GM18951 (cell line): ENCODE measurements around the gene LUC7L2.
"Not testable (repeated sequence)": the region's sequence is repeated elsewhere in the genome, so short reads cannot be mapped to it uniquely, and the experiment has no call there.

ENCODE experiments used
- POLR2A ChIP-seq: IDR thresholded peaks from 4 replicates; pipeline ENCODE4 v1.6.1; 2011; ENCODE audit warnings: mild to moderate bottlenecking; ENCODE audit not compliant: insufficient read length, insufficient read depth; ENCODE audit errors: extremely low read depth
- in situ Hi-C: fragments of 300-500 bp; cut with MboI; formaldehyde crosslinking; loops from one replicate; pipeline ENCODE4 v1.12.0; 2022; ENCODE audit warnings: low sequenced_read_pairs, mixed read lengths, inconsistent platforms; ENCODE audit not compliant: unreplicated experiment

The LUC7L2 gene

GRCh38 chr7:139426258-139427028 is 66.7 kb downstream of the LUC7L2 start:
- in situ Hi-C loops: no loop called here

GRCh38 chr7:139427029-139427420 is 67.3 kb downstream of the LUC7L2 start:
- in situ Hi-C loops: no loop called here
- TF ChIP-seq POLR2A: no peak

More at GRCh38 chr7:139426258-139427028, 66.7 kb downstream of the LUC7L2 start:
- TF ChIP-seq POLR2A: no peak

GRCh38 chr7:139427788-139428187 is 68.1 kb downstream of the LUC7L2 start:
- no peak for TF ChIP-seq POLR2A
- in situ Hi-C loops: no loop called here

GRCh38 chr7:139429735-139430134 is 70.0 kb downstream of the LUC7L2 start:
- in situ Hi-C loops: not testable (repeated sequence)

GRCh38 chr7:139430443-139430842 is 70.7 kb downstream of the LUC7L2 start:
- TF ChIP-seq POLR2A: no peak
- in situ Hi-C loops: no loop called here

GRCh38 chr7:139431010-139431409 is 71.3 kb downstream of the LUC7L2 start:
- in situ Hi-C loops: no loop called here
- no peak for TF ChIP-seq POLR2A

- no peak for TF ChIP-seq POLR2A
- in situ Hi-C loops: no loop called here
Observed at GRCh38 chr7:139431459-139431858, 71.8 kb downstream of the LUC7L2 start.

GRCh38 chr7:139436806-139437205 is 77.1 kb downstream of the LUC7L2 start:
- TF ChIP-seq POLR2A: no peak

GRCh38 chr7:139439375-139439774 is 79.7 kb downstream of the LUC7L2 start:
- TF ChIP-seq POLR2A: no peak
- in situ Hi-C loops: no loop called here

More at GRCh38 chr7:139436806-139437205, 77.1 kb downstream of the LUC7L2 start:
- in situ Hi-C loops: no loop called here

GRCh38 chr7:139441961-139442360 is 82.3 kb downstream of the LUC7L2 start:
- no peak for TF ChIP-seq POLR2A
- in situ Hi-C loops: no loop called here

GRCh38 chr7:139446051-139446890 is 86.6 kb downstream of the LUC7L2 start:
- in situ Hi-C loops: no loop called here
- TF ChIP-seq POLR2A: no peak

GRCh38 chr7:139450851-139451250 is 91.2 kb downstream of the LUC7L2 start:
- in situ Hi-C loops: no loop called here
- no peak for TF ChIP-seq POLR2A

- in situ Hi-C loops: no loop called here
- no peak for TF ChIP-seq POLR2A
Observed at GRCh38 chr7:139451638-139452037, 91.9 kb downstream of the LUC7L2 start.
